GM18499 (cell line): ENCODE results near the gene TBC1D3I.
"Not testable (repeated sequence)": the region's sequence is repeated elsewhere in the genome, so short reads cannot be mapped to it uniquely, and the experiment has no call there.

Experiments used
- ATAC-seq: cut with Tn5 transposase; IDR thresholded peaks from one replicate; pipeline ENCODE4 v1.9.1; 2021; ENCODE audit warnings: moderate number of reproducible peaks; ENCODE audit not compliant: insufficient read depth, unreplicated experiment

The TBC1D3I gene

GRCh38 chr17:36207383-36207782 lies 57.0 kb downstream of the TBC1D3I start:
- ATAC-seq = not testable (repeated sequence)

- not testable (repeated sequence) for ATAC-seq
Measured at GRCh38 chr17:36206486-36206821, 57.9 kb downstream of the TBC1D3I start.

GRCh38 chr17:36205637-36206485 lies 58.5 kb downstream of the TBC1D3I start:
- ATAC-seq = no peak

GRCh38 chr17:36204724-36205500 lies 59.5 kb downstream of the TBC1D3I start:
- ATAC-seq = no peak
